Parathyroid adenoma (tissue), 2 donors: ENCODE data around the gene SDCBP2.

Experiments
- H2AFZ ChIP-seq: fragments of 300-600 bp; sonication (generic); one replicate; pipeline ENCODE4 v1.7.0; 2017; ENCODE audit warnings: antibody characterized with exemption, mild to moderate bottlenecking
- H3K27ac ChIP-seq: fragments of 300-600 bp; sonication (generic); one replicate; pipeline ENCODE4 v1.7.0; 2017
- H3K27me3 ChIP-seq: fragments of 300-600 bp; sonication (generic); one replicate; pipeline ENCODE4 v1.7.0; 2017; ENCODE audit warnings: low read length; ENCODE audit not compliant: control insufficient read depth, insufficient read depth
- H3K36me3 ChIP-seq: fragments of 300-600 bp; sonication (generic); one replicate; pipeline ENCODE4 v1.7.0; 2017; ENCODE audit warnings: low read length; ENCODE audit not compliant: control insufficient read depth, insufficient read depth
- H3K4me1 ChIP-seq: fragments of 300-600 bp; sonication (generic); one replicate; pipeline ENCODE4 v1.7.0; 2017; ENCODE audit warnings: control low read depth
- H3K4me2 ChIP-seq: fragments of 300-600 bp; sonication (generic); one replicate; pipeline ENCODE4 v1.7.0; 2017; ENCODE audit warnings: low read length
- H3K4me3 ChIP-seq: fragments of 300-600 bp; sonication (generic); one replicate; pipeline ENCODE4 v1.7.0; 2017; ENCODE audit warnings: low read depth, low read length
- H3K79me2 ChIP-seq: fragments of 300-600 bp; sonication (generic); one replicate; pipeline ENCODE4 v1.7.0; 2017; ENCODE audit warnings: control low read depth
- H3K9ac ChIP-seq: fragments of 300-600 bp; sonication (generic); one replicate; pipeline ENCODE4 v1.7.0; 2017; ENCODE audit warnings: mild to moderate bottlenecking
- H3K9me3 ChIP-seq: fragments of 300-600 bp; sonication (generic); one replicate; pipeline ENCODE4 v1.7.0; 2017; ENCODE audit warnings: low read length; ENCODE audit not compliant: control insufficient read depth
- TF ChIP-seq, protein P1 (sequence below): fragments of 300-600 bp; sonication (generic); IDR thresholded peaks from one replicate; pipeline ENCODE4 v1.7.0; 2017; ENCODE audit warnings: antibody characterized with exemption, mild to moderate bottlenecking
- donor health status: primary hyperparathyroidism.

Gene SDCBP2

DNA sequence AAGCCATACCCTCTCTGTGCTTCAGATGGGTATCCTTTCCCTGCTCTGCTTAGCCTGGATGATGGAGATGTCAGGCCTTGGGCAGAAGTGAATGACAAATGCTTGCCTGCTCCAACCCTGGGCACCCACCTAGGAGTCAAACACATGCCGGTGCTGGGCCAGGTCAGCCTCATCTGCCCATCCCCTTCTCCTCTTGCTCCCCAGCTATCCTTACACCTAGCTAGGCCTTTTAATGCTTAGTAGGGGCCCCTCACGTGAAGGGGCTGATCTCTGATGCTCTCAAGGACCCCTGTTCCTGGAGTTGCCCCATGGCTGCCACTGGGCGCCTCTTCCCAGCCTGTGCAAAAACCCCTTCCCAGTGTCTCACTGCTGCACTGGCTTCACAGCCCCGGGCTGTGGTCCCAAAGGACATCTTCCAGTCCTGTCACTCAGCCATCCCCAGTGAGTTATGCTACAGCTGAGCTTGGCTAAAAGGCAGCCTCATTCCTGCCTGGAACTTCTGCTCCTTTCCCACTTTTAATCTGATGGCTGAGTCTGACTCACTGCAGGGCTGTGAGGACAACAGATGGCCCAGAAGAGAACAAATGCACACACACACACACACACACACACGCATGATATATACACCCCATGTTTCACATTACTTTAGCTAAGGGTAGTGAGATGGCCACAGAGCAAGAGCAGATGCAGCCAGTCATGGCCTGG lies 12.8 kb upstream of the SDCBP2 start:
- no peak overlapping the region for H3K9ac ChIP-seq
- TF ChIP-seq, protein P1, sequence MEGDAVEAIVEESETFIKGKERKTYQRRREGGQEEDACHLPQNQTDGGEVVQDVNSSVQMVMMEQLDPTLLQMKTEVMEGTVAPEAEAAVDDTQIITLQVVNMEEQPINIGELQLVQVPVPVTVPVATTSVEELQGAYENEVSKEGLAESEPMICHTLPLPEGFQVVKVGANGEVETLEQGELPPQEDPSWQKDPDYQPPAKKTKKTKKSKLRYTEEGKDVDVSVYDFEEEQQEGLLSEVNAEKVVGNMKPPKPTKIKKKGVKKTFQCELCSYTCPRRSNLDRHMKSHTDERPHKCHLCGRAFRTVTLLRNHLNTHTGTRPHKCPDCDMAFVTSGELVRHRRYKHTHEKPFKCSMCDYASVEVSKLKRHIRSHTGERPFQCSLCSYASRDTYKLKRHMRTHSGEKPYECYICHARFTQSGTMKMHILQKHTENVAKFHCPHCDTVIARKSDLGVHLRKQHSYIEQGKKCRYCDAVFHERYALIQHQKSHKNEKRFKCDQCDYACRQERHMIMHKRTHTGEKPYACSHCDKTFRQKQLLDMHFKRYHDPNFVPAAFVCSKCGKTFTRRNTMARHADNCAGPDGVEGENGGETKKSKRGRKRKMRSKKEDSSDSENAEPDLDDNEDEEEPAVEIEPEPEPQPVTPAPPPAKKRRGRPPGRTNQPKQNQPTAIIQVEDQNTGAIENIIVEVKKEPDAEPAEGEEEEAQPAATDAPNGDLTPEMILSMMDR = no peak
- no peaks in the 10 kb centered on the region for H3K27me3 ChIP-seq
- peaks cover 6% of the 10 kb centered on the region for H3K4me1 ChIP-seq
- no peaks in the 10 kb centered on the region for H3K9me3 ChIP-seq
- H2AFZ ChIP-seq = no peak overlapping the region
- H3K4me2 ChIP-seq = no peak overlapping the region
- H3K27ac ChIP-seq = no peak overlapping the region
- H3K36me3 ChIP-seq = no peaks in the 10 kb centered on the region
- H3K4me3 ChIP-seq = no peak overlapping the region
- H3K79me2 ChIP-seq = peaks cover 8% of the 10 kb centered on the region

DNA sequence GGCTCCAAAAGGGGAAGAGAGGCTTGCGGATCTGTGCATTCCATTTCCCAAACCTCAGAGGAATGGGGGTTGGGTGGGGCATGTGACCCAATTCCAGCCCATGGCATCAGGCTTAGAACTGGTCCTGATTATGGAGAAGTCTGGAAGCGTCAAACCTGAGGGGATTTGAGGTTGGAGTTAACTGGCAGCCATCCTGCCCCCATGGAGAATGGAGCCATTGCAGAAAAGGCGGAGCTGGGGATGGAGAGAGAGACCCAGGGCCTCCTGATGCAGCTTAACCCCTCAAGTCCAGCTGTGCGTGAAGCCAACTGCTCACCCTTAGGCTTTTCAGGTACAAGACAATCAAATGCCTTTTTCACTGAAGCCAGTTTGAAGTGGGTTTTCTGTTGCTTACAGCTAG lies 9.9 kb upstream of the SDCBP2 start:
- Histone ChIP-seq H3K4me2 (no peak overlapping the region), H3K9ac (no peak overlapping the region), H2AFZ (no peak overlapping the region), H3K27me3 (no peaks in the 10 kb centered on the region), H3K9me3 (no peaks in the 10 kb centered on the region), H3K4me1 (peaks cover 15% of the 10 kb centered on the region), H3K36me3 (no peaks in the 10 kb centered on the region), H3K4me3 (no peak overlapping the region), H3K27ac (no peak overlapping the region), H3K79me2 (peaks cover 7% of the 10 kb centered on the region)
- TF ChIP-seq, protein P1 = no peak

- TF ChIP-seq, protein P1 = no peak
- H3K4me1 ChIP-seq = peaks cover 15% of the 10 kb centered on the region
- H3K36me3 ChIP-seq = no peaks in the 10 kb centered on the region
- H3K9ac ChIP-seq = no peak overlapping the region
- peak overlapping the region; percentile 70 for H3K27ac ChIP-seq
- H3K9me3 ChIP-seq = no peaks in the 10 kb centered on the region
- H3K4me3 ChIP-seq = no peak overlapping the region
- no peaks in the 10 kb centered on the region for H3K27me3 ChIP-seq
- H3K79me2 ChIP-seq = peaks cover 10% of the 10 kb centered on the region
- no peak overlapping the region for H3K4me2 ChIP-seq
- no peak overlapping the region for H2AFZ ChIP-seq
Measured at GRCh38 chr20:1338096-1338495, 9.2 kb upstream of the SDCBP2 start.

GRCh38 chr20:1337441-1337840 lies 8.5 kb upstream of the SDCBP2 start:
- peak overlapping the region; percentile 70 for H3K27ac ChIP-seq
- H3K9ac ChIP-seq = no peak overlapping the region

More at GRCh38 chr20:1337441-1337840, 8.5 kb upstream of the SDCBP2 start:
- Histone ChIP-seq H3K4me2 (no peak overlapping the region), H3K36me3 (no peaks in the 10 kb centered on the region), H3K9me3 (no peaks in the 10 kb centered on the region), H3K79me2 (peaks cover 11% of the 10 kb centered on the region), H3K4me3 (no peak overlapping the region), H3K27me3 (no peaks in the 10 kb centered on the region), H3K4me1 (peaks cover 15% of the 10 kb centered on the region), H2AFZ (no peak overlapping the region)
- TF ChIP-seq, protein P1 = no peak
